ENCODE measurements around the gene RUFY3.

RUFY3 gene

GRCh38 chr4:70829015-70829414 is 107.3 kb downstream of the RUFY3 start:
- Histone ChIP-seq H3K27ac (ENCODE audit: low read length) (no peak overlapping the region), H3K9ac (ENCODE audit: low read length) (no peak overlapping the region), H3K36me3 (replicated peaks; ENCODE audit: insufficient read depth, low read length) (peaks cover 16% of the 10 kb centered on the region; the same call in 1 of the 2 replicates), H2AFZ (ENCODE audit: low read length) (no peak overlapping the region), H4K20me1 (ENCODE audit: insufficient read depth, low read length) (no peaks in the 10 kb centered on the region; the same call in 1 of the 2 replicates), H3K4me3 (ENCODE audit: low read length) (no peak overlapping the region), H3K4me2 (ENCODE audit: low read depth, low read length) (no peak overlapping the region), H3K79me2 (ENCODE audit: low read length) (peaks cover 26% of the 10 kb centered on the region), H3F3A (ENCODE audit: insufficient read depth, low read length) (no peaks in the 10 kb centered on the region), H3K4me1 (ENCODE audit: low read length) (no peaks in the 10 kb centered on the region), H3K9me3 (replicated peaks; ENCODE audit: insufficient read depth, low read length) (no peaks in the 10 kb centered on the region), H3K9me2 (replicated peaks; ENCODE audit: insufficient read depth, low read length) (no peaks in the 10 kb centered on the region), H3K27me3 (replicated peaks; ENCODE audit: insufficient read depth, low read length) (no peaks in the 10 kb centered on the region)
- TF ChIP-seq CTCF (IDR thresholded peaks at IDR 0.05; ENCODE audit: low read length): no peak
- TF ChIP-seq EZH2phosphoT487 (IDR thresholded peaks at IDR 0.05; ENCODE audit: low read length): no peak
- no peak for TF ChIP-seq EZH2 (optimal IDR thresholded peaks at IDR 0.05; ENCODE audit: low read depth, low read length)
- no peak for DNase-seq

GRCh38 chr4:70829492-70829891 is 107.7 kb downstream of the RUFY3 start:
- H3K9me3 ChIP-seq (replicated peaks; ENCODE audit: insufficient read depth, low read length): no peaks in the 10 kb centered on the region
- DNase-seq: no peak
- no peaks in the 10 kb centered on the region for H3K27me3 ChIP-seq (replicated peaks; ENCODE audit: insufficient read depth, low read length)
- no peak overlapping the region for H3K9ac ChIP-seq (ENCODE audit: low read length)
- H4K20me1 ChIP-seq (ENCODE audit: insufficient read depth, low read length): no peaks in the 10 kb centered on the region; the same call in 1 of the 2 replicates
- H2AFZ ChIP-seq (ENCODE audit: low read length): no peak overlapping the region
- peaks cover 16% of the 10 kb centered on the region; the same call in 1 of the 2 replicates for H3K36me3 ChIP-seq (replicated peaks; ENCODE audit: insufficient read depth, low read length)
- H3K4me1 ChIP-seq (ENCODE audit: low read length): no peaks in the 10 kb centered on the region
- no peaks in the 10 kb centered on the region for H3K9me2 ChIP-seq (replicated peaks; ENCODE audit: insufficient read depth, low read length)
- TF ChIP-seq EZH2 (optimal IDR thresholded peaks at IDR 0.05; ENCODE audit: low read depth, low read length) (no peak), EZH2phosphoT487 (IDR thresholded peaks at IDR 0.05; ENCODE audit: low read length) (no peak), CTCF (IDR thresholded peaks at IDR 0.05; ENCODE audit: low read length) (no peak)
- no peak overlapping the region for H3K4me2 ChIP-seq (ENCODE audit: low read depth, low read length)
- H3F3A ChIP-seq (ENCODE audit: insufficient read depth, low read length): no peaks in the 10 kb centered on the region; the same call in 1 of the 2 replicates
- H3K27ac ChIP-seq (ENCODE audit: low read length): no peak overlapping the region
- no peak overlapping the region for H3K4me3 ChIP-seq (ENCODE audit: low read length)
- peaks cover 31% of the 10 kb centered on the region for H3K79me2 ChIP-seq (ENCODE audit: low read length)

GRCh38 chr4:70830054-70830453 is 108.3 kb downstream of the RUFY3 start:
- Histone ChIP-seq H3K9ac (ENCODE audit: low read length) (no peak overlapping the region), H3K4me2 (ENCODE audit: low read depth, low read length) (no peak overlapping the region), H3K4me3 (ENCODE audit: low read length) (no peak overlapping the region), H3K9me2 (replicated peaks; ENCODE audit: insufficient read depth, low read length) (no peaks in the 10 kb centered on the region), H3K9me3 (replicated peaks; ENCODE audit: insufficient read depth, low read length) (no peaks in the 10 kb centered on the region), H2AFZ (ENCODE audit: low read length) (no peak overlapping the region), H3K79me2 (ENCODE audit: low read length) (peaks cover 36% of the 10 kb centered on the region), H4K20me1 (ENCODE audit: insufficient read depth, low read length) (no peaks in the 10 kb centered on the region; the same call in 1 of the 2 replicates), H3F3A (ENCODE audit: insufficient read depth, low read length) (no peaks in the 10 kb centered on the region; the same call in 1 of the 2 replicates), H3K27ac (ENCODE audit: low read length) (no peak overlapping the region), H3K27me3 (replicated peaks; ENCODE audit: insufficient read depth, low read length) (no peaks in the 10 kb centered on the region), H3K36me3 (replicated peaks; ENCODE audit: insufficient read depth, low read length) (peaks cover 16% of the 10 kb centered on the region; the same call in 1 of the 2 replicates), H3K4me1 (ENCODE audit: low read length) (no peaks in the 10 kb centered on the region)
- TF ChIP-seq EZH2 (optimal IDR thresholded peaks at IDR 0.05; ENCODE audit: low read depth, low read length): no peak
- no peak for TF ChIP-seq CTCF (IDR thresholded peaks at IDR 0.05; ENCODE audit: low read length)
- no peak for TF ChIP-seq EZH2phosphoT487 (IDR thresholded peaks at IDR 0.05; ENCODE audit: low read length)
- DNase-seq: no peak
